K562 (cell line): Measurements from ENCODE around the gene HK2. TPM values are rescaled to one million over a fixed set of nuclear protein-coding genes. Genes with fewer than 3 reads are reported as not detected.

Experiments used
- ATF7 ChIP-seq: fragments of 450-650 bp; IDR thresholded peaks from 2 replicates; pipeline ENCODE4 v1.7.1; 2014; ENCODE audit warnings: mild to moderate bottlenecking, moderate library complexity
- CBFA2T2 ChIP-seq: fragments of 450-650 bp; conservative IDR thresholded peaks from 2 replicates; pipeline ENCODE4 v1.6.1; 2017; ENCODE audit warnings: mild to moderate bottlenecking
- E2F4 ChIP-seq: sonication (generic); formaldehyde crosslinking; IDR thresholded peaks from 2 replicates; pipeline ENCODE4 v1.8.0; 2022; ENCODE audit warnings: mild to moderate bottlenecking, low read depth, missing genetic modification reagents
- HDAC3 ChIP-seq: fragments of 450-650 bp; IDR thresholded peaks from 2 replicates; pipeline ENCODE4 v1.6.1; 2018; ENCODE audit warnings: borderline replicate concordance, mild to moderate bottlenecking, moderate library complexity; ENCODE audit not compliant: partially characterized antibody
- HNRNPL ChIP-seq: fragments of 200-400 bp; formaldehyde crosslinking; IDR thresholded peaks from 2 replicates; pipeline ENCODE4 v1.6.1; 2017; ENCODE audit warnings: low read depth, mild to moderate bottlenecking, low read length
- NCOA6 ChIP-seq: fragments of 450-650 bp; IDR thresholded peaks from 2 replicates; pipeline ENCODE4 v1.6.1; 2017; ENCODE audit warnings: mild to moderate bottlenecking
- POLR2AphosphoS2 ChIP-seq: IDR thresholded peaks from 2 replicates; pipeline ENCODE4 v1.6.1; 2012; ENCODE audit warnings: low read length, improper control_type of control experiment
- RBM22 ChIP-seq: fragments of 200-400 bp; formaldehyde crosslinking; IDR thresholded peaks from 2 replicates; pipeline ENCODE4 v1.6.1; 2018; ENCODE audit warnings: low read length, low read depth; ENCODE audit not compliant: poor library complexity, severe bottlenecking
- RFX1 ChIP-seq: fragments of 450-650 bp; IDR thresholded peaks from 2 replicates; pipeline ENCODE4 v1.6.1; 2016; ENCODE audit warnings: mild to moderate bottlenecking, moderate library complexity
- SAFB2 ChIP-seq: fragments of 200-400 bp; formaldehyde crosslinking; IDR thresholded peaks from 2 replicates; pipeline ENCODE4 v1.6.1; 2018; ENCODE audit warnings: borderline replicate concordance, low read length, low read depth, moderate library complexity; ENCODE audit not compliant: severe bottlenecking
- SMARCE1 ChIP-seq: fragments of 450-650 bp; IDR thresholded peaks from 2 replicates; pipeline ENCODE4 v1.7.1; 2016; ENCODE audit warnings: mild to moderate bottlenecking
- XRCC5 ChIP-seq: fragments of 200-400 bp; formaldehyde crosslinking; IDR thresholded peaks from 2 replicates; pipeline ENCODE4 v1.6.1; 2017; ENCODE audit warnings: low read depth, mild to moderate bottlenecking, low read length
- ZBTB33 ChIP-seq: sonication (generic); formaldehyde crosslinking; IDR thresholded peaks from 2 replicates; pipeline ENCODE4 v1.8.1; 2023; ENCODE audit warnings: mild to moderate bottlenecking, missing genetic modification reagents
- ZFP36 ChIP-seq: fragments of 150-350 bp; IDR thresholded peaks from 2 replicates; pipeline ENCODE4 v1.6.1; 2018; ENCODE audit warnings: low read length, low read depth; ENCODE audit not compliant: partially characterized antibody
- ZNF197 ChIP-seq: fragments of 200-800 bp; sonication (Bioruptor generic); IDR thresholded peaks from 2 replicates; pipeline ENCODE4 v1.6.1; 2016; ENCODE audit warnings: low read depth, missing genetic modification characterization, missing compliant biosample characterization
- ZNF277 ChIP-seq: fragments of 250-450 bp; sonication (Bioruptor Pico); IDR thresholded peaks from 2 replicates; pipeline ENCODE4 v1.8.0; 2022; ENCODE audit warnings: inconsistent platforms, mild to moderate bottlenecking, moderate library complexity, borderline replicate concordance
- ZNF518B ChIP-seq: fragments of 250-450 bp; sonication (Bioruptor Pico); IDR thresholded peaks from 2 replicates; pipeline ENCODE4 v1.5.0; 2021; ENCODE audit warnings: mild to moderate bottlenecking, moderate library complexity
- polyA plus RNA-seq, 8 experiments: library from polyadenylated mRNA; depleted of rRNA in 4 of 8; stranded (reverse) in 5 of 8; unstranded in 3 of 8; fragments of >200 nt; fragmentation: Nextera tagmentation in 2 of 8; fragmentation: Illumina TruSeq in 1 of 8; extraction: Ambion mirVana in 2 of 8; extraction: Trizol in 1 of 8; gene quantifications; 2 replicates each; pipeline versions ENCODE4 v1.2.1 to v1.2.3, GENCODE V29; 2011 to 2014; ENCODE audit warnings: inconsistent platforms in 1 of 8, missing spikeins in 1 of 8
- total RNA-seq, 7 experiments: library from RNA; depleted of rRNA in 6 of 7; stranded (reverse); fragments of >200 nt in 6 of 7; fragmentation: Illumina TruSeq in 2 of 7; extraction: Trizol in 2 of 7; gene quantifications; 2 replicates each; pipeline versions ENCODE4 v1.2.1 to v1.2.3, GENCODE V29; 2011 to 2021; ENCODE audit warnings: low replicate concordance in 1 of 7
- TF ChIP-seq, protein P1 (sequence below): sonication (generic); IDR thresholded peaks from 2 replicates; pipeline ENCODE4 v1.6.1; 2016

Gene HK2
- total and polyA plus RNA-seq, 9 of the 15 experiments (the other 6 are each of a cell fraction or from before 2014, with no cell fraction given), result 4.7 to 56.0 (median 19.9) TPM

DNA sequence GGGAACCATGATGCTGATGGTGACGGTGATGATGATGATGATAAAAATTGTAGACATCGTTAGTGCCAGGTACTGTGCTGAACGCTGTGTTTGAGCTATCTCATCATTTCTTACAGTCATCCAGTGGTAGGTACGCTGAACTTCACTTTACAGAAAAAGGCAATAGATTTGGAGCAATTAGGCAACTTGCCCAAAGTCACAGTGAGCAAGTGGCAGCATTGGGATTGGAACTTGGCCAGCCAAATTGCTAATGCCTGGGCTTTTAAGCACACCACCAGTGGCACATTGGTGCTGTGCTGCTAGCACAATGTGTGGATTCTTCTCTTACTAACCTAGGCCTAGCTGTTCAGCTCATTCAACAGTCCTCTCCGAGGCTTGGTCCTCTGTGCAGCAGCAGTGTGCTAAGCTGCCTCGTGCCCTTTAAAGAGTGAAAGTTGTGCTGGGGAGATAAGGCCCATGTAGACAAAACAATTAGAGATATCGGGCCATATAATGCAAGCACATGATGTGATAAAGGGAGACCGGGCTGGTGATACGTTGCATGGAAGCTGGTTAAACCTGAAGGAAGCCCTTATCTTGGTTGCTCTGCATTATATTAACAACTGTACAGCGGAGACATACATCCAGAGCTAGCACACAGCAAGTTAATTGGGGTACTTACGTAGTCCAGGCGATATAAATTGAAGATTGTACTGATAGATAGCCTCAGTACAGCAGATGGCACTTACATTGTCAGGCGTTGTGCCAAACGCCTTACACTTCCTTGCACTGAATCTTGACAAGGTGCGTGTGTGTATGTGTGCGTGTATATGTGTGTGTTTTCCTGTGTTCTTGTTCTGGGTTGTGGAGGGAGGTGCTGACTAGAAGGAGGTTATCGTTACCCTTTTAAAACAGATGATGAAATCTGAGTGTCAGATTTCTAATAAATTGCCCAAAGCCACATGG lies 28.4 kb downstream of the HK2 start (continued):
- TF ChIP-seq ZNF518B (CRISPR knock-in tag) (no peak), NCOA6 (no peak), POLR2AphosphoS2 (no peak), RFX1 (no peak), RBM22 (no peak), HDAC3 (peak; percentile 93), SAFB2 (no peak), HNRNPL (no peak), ATF7 (peak; percentile 64), SMARCE1 (peak; percentile 77; the same call in 1 of the 2 replicates), ZFP36 (no peak), ZNF277 (CRISPR knock-in tag) (no peak), E2F4 (CRISPR knock-in tag) (no peak), ZNF197 (CRISPR knock-in tag) (no peak), ZBTB33 (CRISPR knock-in tag) (no peak), XRCC5 (no peak), CBFA2T2 (peak; percentile 79)
- TF ChIP-seq, protein P1, sequence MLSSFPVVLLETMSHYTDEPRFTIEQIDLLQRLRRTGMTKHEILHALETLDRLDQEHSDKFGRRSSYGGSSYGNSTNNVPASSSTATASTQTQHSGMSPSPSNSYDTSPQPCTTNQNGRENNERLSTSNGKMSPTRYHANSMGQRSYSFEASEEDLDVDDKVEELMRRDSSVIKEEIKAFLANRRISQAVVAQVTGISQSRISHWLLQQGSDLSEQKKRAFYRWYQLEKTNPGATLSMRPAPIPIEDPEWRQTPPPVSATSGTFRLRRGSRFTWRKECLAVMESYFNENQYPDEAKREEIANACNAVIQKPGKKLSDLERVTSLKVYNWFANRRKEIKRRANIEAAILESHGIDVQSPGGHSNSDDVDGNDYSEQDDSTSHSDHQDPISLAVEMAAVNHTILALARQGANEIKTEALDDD, result peak; percentile 85
